D721Med (cell line): ENCODE data around the gene SPATS2L.

Source experiments
- DNase-seq: peaks from one replicate; pipeline ENCODE4 v3.0.0; 2011; ENCODE audit warnings: low spot score; ENCODE audit not compliant: insufficient read length
- FAIRE-seq: peaks from 2 replicates; lab custom pipeline; 2011; peaks lifted over from hg19 to GRCh38; lab: Jason Lieb, UNC
- CTCF ChIP-seq: IDR thresholded peaks from 2 replicates; pipeline ENCODE4 v1.5.1; 2012; ENCODE audit warnings: mild to moderate bottlenecking, control low read depth; ENCODE audit not compliant: insufficient read depth; ENCODE audit errors: missing control alignments

Gene SPATS2L

DNA sequence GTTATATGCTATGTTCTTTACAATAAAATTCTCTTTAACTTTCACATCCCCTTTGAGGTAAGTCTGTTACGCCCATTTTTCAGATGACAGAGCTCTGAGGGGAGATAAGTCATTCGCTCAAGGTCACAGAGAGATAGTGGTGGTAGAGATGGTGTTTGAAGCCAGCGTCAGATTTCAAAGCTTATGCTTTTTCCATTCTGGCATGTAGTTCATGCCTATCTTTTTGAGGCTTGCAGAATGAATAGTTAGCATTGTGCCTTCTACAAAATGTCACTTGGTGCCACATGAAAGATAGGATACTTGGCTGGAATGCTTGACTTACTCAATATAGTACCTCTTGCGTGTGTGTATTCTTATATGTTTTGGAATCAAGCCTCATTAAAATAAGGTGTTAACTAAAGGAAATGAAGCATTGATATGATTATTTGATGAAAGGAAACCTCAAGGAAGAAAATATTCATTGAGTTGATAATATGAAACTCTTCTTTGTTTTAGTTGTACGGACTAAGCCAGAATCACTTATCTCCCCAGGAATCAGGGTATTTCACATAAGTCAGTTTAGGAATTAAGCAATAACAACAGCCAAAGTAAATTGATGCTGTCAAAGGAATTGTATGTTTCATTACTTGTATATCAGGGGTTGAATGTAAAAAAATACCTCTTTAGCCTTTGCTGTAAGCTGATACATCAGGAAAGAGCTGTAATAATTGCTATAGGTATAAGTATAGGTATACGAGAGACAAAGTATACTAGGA lies 15.5 kb downstream of the SPATS2L start:
- DNase-seq = no peak
- TF ChIP-seq CTCF = no peak
- FAIRE-seq = no peak

GRCh38 chr2:200322607-200323006 lies 16.1 kb downstream of the SPATS2L start:
- no peak for DNase-seq
- FAIRE-seq = no peak
- TF ChIP-seq CTCF = no peak

GRCh38 chr2:200324362-200324761 lies 17.9 kb downstream of the SPATS2L start:
- TF ChIP-seq CTCF = no peak
- DNase-seq = no peak
- FAIRE-seq = no peak

- FAIRE-seq (no peak), DNase-seq (no peak)
- no peak for TF ChIP-seq CTCF
Observed at GRCh38 chr2:200329384-200329783, 22.9 kb downstream of the SPATS2L start.

GRCh38 chr2:200329798-200330197 lies 23.3 kb downstream of the SPATS2L start:
- FAIRE-seq = no peak
- TF ChIP-seq CTCF = no peak
- DNase-seq = no peak

DNA sequence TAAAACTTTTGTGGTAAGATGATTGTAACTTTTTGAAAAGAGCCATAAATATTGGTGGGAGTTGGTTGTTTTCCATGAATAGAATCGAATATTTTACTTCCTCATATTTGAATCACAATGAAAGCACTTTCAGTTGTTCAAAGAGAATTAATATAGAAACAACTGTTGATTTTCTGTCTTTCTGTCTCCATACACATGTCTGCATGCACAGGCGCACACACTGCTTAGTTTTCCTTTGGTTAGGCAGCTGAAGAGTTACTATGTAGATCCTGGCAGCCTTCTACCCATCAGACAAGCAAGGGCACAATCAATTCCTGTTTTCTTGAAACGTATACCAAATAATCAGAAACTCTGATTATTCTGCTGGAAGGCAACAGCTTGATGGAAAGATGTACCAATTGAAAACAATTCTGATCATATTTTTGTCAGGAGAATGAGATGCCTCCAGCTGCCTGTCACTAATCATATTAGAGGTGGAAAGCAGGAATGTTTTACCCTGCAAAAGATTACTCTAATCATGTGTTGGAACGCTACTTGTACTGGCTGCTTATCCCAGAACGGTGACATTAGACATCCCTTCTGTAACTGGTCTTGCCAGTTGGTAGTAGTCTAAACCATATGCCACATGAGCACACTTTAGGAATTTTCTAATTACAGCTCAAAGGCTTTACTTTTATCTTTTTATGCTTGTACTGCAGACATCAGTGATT lies 24.0 kb downstream of the SPATS2L start:
- FAIRE-seq (no peak), DNase-seq (no peak)
- no peak for TF ChIP-seq CTCF

- FAIRE-seq (peak; percentile 64), DNase-seq (no peak)
- no peak for TF ChIP-seq CTCF
Observed at GRCh38 chr2:200331061-200331400, 24.5 kb downstream of the SPATS2L start.
